ENCODE results near the gene TBCA. TPM values are rescaled to one million over a fixed set of nuclear protein-coding genes. Genes with fewer than 3 reads are reported as not detected.

Gene TBCA
- total RNA-seq, 2 donors from 2014 or later, result 113 to 114 TPM

GRCh38 chr5:77771452-77771851, 4.7 kb downstream of the TBCA start:
- Histone ChIP-seq H3K36me3 (no peaks in the 10 kb centered on the region), H3K9me3 (no peaks in the 10 kb centered on the region), H3K27ac (no peak overlapping the region), H3K27me3 (no peaks in the 10 kb centered on the region), H3K4me3 (no peak overlapping the region), H3K4me1 (peaks cover 0 to 46% of the 10 kb centered on the region in 2 donors)
- no peak for TF ChIP-seq CTCF (IDR thresholded peaks at IDR 0.05)
- DNase-seq (ENCODE audit: low spot score), result no peak

- H3K27me3 ChIP-seq, result no peaks in the 10 kb centered on the region
- no peak for DNase-seq (ENCODE audit: low spot score)
- no peak overlapping the region for H3K4me3 ChIP-seq
- TF ChIP-seq CTCF (IDR thresholded peaks at IDR 0.05), result no peak
- no peaks in the 10 kb centered on the region for H3K36me3 ChIP-seq
- no peaks in the 10 kb centered on the region for H3K9me3 ChIP-seq
- H3K4me1 ChIP-seq, result peaks cover 0 to 46% of the 10 kb centered on the region in 2 donors
- H3K27ac ChIP-seq, result no peak overlapping the region
Measured at GRCh38 chr5:77770293-77771005, 5.7 kb downstream of the TBCA start.

GRCh38 chr5:77768978-77769377, 7.2 kb downstream of the TBCA start:
- DNase-seq (ENCODE audit: low spot score), result no peak
- Histone ChIP-seq H3K4me1 (peaks cover 0 to 33% of the 10 kb centered on the region in 2 donors), H3K4me3 (no peak overlapping the region), H3K27ac (no peak overlapping the region), H3K9me3 (no peaks in the 10 kb centered on the region), H3K27me3 (no peaks in the 10 kb centered on the region), H3K36me3 (no peaks in the 10 kb centered on the region)
- no peak for TF ChIP-seq CTCF (IDR thresholded peaks at IDR 0.05)

GRCh38 chr5:77767301-77767700, 8.8 kb downstream of the TBCA start:
- no peaks in the 10 kb centered on the region for H3K27me3 ChIP-seq
- H3K36me3 ChIP-seq, result no peaks in the 10 kb centered on the region
- no peak overlapping the region for H3K4me3 ChIP-seq
- no peak for TF ChIP-seq CTCF (IDR thresholded peaks at IDR 0.05)
- no peaks in the 10 kb centered on the region for H3K9me3 ChIP-seq
- no peak overlapping the region for H3K27ac ChIP-seq
- H3K4me1 ChIP-seq, result peaks cover 0 to 17% of the 10 kb centered on the region in 2 donors
- no peak for DNase-seq (ENCODE audit: low spot score)

- no peak for TF ChIP-seq CTCF (IDR thresholded peaks at IDR 0.05)
- Histone ChIP-seq H3K27me3 (no peaks in the 10 kb centered on the region), H3K36me3 (no peaks in the 10 kb centered on the region), H3K4me1 (no peaks in the 10 kb centered on the region), H3K9me3 (no peaks in the 10 kb centered on the region), H3K4me3 (no peak overlapping the region), H3K27ac (no peak overlapping the region)
- no peak for DNase-seq (ENCODE audit: low spot score)
Measured at GRCh38 chr5:77761606-77762005, 14.5 kb downstream of the TBCA start.
